ENCODE measurements around the gene PTPRG.
A peak's percentile ranks its signal among the peaks of the same experiment; 100 is the strongest.

PTPRG gene

DNA sequence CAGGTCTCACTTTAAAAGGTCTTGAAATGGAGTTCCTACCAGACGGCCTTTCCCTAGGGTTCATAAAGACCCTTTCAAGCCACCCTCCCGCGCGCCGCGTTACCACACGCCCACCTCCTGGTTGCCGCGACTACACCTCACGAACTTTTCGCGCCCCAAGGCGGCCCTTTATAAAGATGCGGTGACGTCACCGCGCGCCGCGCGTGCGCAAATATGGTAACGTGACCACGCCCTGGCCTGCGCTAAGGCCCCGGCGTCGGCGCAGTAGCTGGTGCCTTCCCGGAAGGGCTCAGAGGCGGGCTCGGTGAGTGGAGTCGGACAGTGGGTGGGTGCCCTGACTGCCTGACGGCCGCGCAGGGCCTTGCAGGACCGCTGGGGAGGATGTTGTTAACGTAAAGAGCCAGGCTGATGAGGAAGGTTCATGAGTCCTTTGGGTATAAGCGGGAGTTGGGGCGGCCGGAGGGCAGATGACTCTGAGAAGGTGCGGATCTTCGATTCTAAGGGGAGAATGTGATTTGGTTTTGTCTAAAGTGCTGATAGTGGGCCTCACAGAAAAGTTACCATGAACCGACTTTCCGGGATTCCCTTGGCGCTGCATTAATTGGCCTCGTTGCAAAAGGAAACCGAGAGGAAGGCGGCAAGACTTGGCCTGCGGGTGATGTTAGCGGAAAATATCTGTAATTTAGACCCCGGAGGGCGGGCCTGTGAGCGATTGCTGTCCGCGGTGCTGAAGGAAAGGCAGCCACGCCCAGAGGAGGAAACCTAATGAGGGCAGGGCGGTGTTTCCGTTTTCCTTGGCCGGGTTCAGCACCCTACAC is 757.6 kb downstream of the PTPRG start:
- DNase-seq: peak; percentile 88

GRCh38 chr3:62319570-62320243 is 758.3 kb downstream of the PTPRG start:
- DNase-seq: no peak

- DNase-seq: no peak
These were observed 761.9 kb downstream of the PTPRG start for GRCh38 chr3:62323241-62323640.

DNA sequence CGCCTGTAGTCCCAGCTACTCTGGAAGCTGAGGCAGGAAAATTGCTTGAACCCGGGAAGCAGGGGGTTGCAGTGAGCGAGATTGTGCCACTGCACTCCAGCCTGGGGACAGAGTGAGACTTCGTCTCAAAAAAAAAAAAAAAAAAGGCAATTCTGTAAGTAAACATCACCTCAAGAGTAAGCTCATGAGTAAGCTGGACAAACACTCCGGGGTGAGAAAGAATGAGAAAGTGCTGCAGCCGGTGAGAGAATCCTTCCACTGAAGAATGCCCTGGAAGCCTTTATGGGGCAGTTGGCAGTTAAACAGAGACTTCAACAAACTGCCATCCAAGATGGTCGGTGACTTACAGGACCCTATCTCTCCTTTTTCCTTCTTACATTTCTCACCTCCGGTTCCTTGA is 764.5 kb downstream of the PTPRG start:
- DNase-seq: no peak

GRCh38 chr3:62329971-62330370 is 768.6 kb downstream of the PTPRG start:
- DNase-seq: no peak

GRCh38 chr3:62332017-62332416 is 770.6 kb downstream of the PTPRG start:
- DNase-seq: no peak

- no peak for DNase-seq
These were observed 771.5 kb downstream of the PTPRG start for GRCh38 chr3:62332835-62333244.

GRCh38 chr3:62335196-62335595 is 773.8 kb downstream of the PTPRG start:
- no peak for DNase-seq

- no peak for DNase-seq
These were observed 782.4 kb downstream of the PTPRG start for GRCh38 chr3:62343755-62344154.
